ENCODE data around the gene MAGI2.

DNA sequence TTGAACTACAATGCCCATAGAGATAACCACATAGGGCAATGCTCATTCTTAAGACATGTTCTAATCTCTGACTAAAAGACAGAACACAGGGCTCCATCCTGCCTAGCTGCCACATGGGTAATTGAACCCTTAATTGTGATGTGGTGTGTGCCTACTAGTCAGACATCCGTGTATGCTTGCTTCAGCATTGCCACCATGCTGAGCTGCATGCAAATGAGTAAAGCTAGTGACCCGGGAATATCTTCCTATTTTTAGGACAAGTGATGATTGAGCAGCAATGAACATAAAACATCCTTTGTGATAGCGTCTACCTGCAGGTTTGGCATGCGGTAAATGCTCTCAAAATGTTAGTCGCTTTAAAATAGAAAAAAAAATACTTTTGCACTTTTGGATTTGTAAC is 115.8 kb downstream of the MAGI2 start:
- TF ChIP-seq MZF1 (CRISPR knock-in tag; IDR thresholded peaks at IDR 0.05; ENCODE audit: borderline replicate concordance) (no peak), EP300 (IDR thresholded peaks at IDR 0.05; ENCODE audit: low read depth in 2 of 2, low read length in 2 of 2) (no peak), EP300 (CRISPR knock-in tag; IDR thresholded peaks at IDR 0.05; ENCODE audit: borderline replicate concordance) (no peak), RBM22 (optimal IDR thresholded peaks at IDR 0.05; ENCODE audit: low read length) (no peak), YY1 (IDR thresholded peaks at IDR 0.05; ENCODE audit: insufficient read depth, insufficient replicate concordance, low read depth, low read length) (no peak), NFIC (IDR thresholded peaks at IDR 0.05; ENCODE audit: low read length) (no peak), CHD4 (IDR thresholded peaks at IDR 0.05; ENCODE audit: borderline replicate concordance, low read length) (no peak), HOXA7 (CRISPR knock-in tag; IDR thresholded peaks at IDR 0.05) (no peak), ZNF367 (CRISPR knock-in tag; IDR thresholded peaks at IDR 0.05; ENCODE audit: borderline replicate concordance) (no peak)
- TF ChIP-seq, protein P1, sequence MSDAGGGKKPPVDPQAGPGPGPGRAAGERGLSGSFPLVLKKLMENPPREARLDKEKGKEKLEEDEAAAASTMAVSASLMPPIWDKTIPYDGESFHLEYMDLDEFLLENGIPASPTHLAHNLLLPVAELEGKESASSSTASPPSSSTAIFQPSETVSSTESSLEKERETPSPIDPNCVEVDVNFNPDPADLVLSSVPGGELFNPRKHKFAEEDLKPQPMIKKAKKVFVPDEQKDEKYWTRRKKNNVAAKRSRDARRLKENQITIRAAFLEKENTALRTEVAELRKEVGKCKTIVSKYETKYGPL (CRISPR knock-in tag; IDR thresholded peaks at IDR 0.05), result no peak
- TF ChIP-seq, protein P2, sequence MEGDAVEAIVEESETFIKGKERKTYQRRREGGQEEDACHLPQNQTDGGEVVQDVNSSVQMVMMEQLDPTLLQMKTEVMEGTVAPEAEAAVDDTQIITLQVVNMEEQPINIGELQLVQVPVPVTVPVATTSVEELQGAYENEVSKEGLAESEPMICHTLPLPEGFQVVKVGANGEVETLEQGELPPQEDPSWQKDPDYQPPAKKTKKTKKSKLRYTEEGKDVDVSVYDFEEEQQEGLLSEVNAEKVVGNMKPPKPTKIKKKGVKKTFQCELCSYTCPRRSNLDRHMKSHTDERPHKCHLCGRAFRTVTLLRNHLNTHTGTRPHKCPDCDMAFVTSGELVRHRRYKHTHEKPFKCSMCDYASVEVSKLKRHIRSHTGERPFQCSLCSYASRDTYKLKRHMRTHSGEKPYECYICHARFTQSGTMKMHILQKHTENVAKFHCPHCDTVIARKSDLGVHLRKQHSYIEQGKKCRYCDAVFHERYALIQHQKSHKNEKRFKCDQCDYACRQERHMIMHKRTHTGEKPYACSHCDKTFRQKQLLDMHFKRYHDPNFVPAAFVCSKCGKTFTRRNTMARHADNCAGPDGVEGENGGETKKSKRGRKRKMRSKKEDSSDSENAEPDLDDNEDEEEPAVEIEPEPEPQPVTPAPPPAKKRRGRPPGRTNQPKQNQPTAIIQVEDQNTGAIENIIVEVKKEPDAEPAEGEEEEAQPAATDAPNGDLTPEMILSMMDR (CRISPR knock-in tag; IDR thresholded peaks at IDR 0.05), result no peak
- TF ChIP-seq, protein P3, sequence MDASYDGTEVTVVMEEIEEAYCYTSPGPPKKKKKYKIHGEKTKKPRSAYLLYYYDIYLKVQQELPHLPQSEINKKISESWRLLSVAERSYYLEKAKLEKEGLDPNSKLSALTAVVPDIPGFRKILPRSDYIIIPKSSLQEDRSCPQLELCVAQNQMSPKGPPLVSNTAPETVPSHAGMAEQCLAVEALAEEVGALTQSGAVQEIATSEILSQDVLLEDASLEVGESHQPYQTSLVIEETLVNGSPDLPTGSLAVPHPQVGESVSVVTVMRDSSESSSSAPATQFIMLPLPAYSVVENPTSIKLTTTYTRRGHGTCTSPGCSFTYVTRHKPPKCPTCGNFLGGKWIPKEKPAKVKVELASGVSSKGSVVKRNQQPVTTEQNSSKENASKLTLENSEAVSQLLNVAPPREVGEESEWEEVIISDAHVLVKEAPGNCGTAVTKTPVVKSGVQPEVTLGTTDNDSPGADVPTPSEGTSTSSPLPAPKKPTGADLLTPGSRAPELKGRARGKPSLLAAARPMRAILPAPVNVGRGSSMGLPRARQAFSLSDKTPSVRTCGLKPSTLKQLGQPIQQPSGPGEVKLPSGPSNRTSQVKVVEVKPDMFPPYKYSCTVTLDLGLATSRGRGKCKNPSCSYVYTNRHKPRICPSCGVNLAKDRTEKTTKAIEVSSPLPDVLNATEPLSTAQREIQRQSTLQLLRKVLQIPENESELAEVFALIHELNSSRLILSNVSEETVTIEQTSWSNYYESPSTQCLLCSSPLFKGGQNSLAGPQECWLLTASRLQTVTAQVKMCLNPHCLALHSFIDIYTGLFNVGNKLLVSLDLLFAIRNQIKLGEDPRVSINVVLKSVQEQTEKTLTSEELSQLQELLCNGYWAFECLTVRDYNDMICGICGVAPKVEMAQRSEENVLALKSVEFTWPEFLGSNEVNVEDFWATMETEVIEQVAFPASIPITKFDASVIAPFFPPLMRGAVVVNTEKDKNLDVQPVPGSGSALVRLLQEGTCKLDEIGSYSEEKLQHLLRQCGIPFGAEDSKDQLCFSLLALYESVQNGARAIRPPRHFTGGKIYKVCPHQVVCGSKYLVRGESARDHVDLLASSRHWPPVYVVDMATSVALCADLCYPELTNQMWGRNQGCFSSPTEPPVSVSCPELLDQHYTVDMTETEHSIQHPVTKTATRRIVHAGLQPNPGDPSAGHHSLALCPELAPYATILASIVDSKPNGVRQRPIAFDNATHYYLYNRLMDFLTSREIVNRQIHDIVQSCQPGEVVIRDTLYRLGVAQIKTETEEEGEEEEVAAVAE (CRISPR knock-in tag; IDR thresholded peaks at IDR 0.05; ENCODE audit: borderline replicate concordance), result no peak
